ENCODE data around the gene H2BK1. TPM values are rescaled to one million over a fixed set of nuclear protein-coding genes. Genes with fewer than 3 reads are reported as not detected.

Gene H2BK1
- polyA plus RNA-seq, 1 donor (not counting 4 experiments of a cell fraction or from before 2014, with no cell fraction given) = not detected

DNA sequence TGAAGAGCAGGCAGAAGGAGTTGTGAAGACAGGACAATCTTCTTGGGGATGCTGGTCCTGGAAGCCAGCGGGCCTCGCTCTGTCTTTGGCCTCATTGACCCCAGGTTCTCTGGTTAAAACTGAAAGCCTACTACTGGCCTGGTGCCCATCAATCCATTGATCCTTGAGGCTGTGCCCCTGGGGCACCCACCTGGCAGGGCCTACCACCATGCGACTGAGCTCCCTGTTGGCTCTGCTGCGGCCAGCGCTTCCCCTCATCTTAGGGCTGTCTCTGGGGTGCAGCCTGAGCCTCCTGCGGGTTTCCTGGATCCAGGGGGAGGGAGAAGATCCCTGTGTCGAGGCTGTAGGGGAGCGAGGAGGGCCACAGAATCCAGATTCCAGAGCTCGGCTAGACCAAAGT lies 23.5 kb upstream of the H2BK1 start:
- H3K4me1 ChIP-seq (ENCODE audit: control insufficient read depth, extremely low read depth, insufficient read depth, low read length) = peaks cover 15% of the 10 kb centered on the region
- H2AFZ ChIP-seq (ENCODE audit: control insufficient read depth, low read length) = no peak overlapping the region
- H3K79me2 ChIP-seq (ENCODE audit: control insufficient read depth, insufficient read depth, low read length) = peaks cover 48% of the 10 kb centered on the region
- no peak for TF ChIP-seq CTCF (optimal IDR thresholded peaks at IDR 0.05 in 1 of 3, IDR thresholded peaks at IDR 0.05 in 1 of 3, conservative IDR thresholded peaks at IDR 0.05 in 1 of 3; ENCODE audit: extremely low read depth in 1 of 3, insufficient read depth in 2 of 3, low read length in 3 of 3)
- no peak for TF ChIP-seq EZH2 (IDR thresholded peaks at IDR 0.05; ENCODE audit: low read length)
- peak overlapping the region; percentile 81 to 98 (median 94) for H3K4me3 ChIP-seq (ENCODE audit: control insufficient read depth in 2 of 3, extremely low read depth in 1 of 3, insufficient read depth in 2 of 3, low read depth in 1 of 3, low read length in 3 of 3)
- DNase-seq (ENCODE audit: low read depth, low spot score) = no peak
- H3K4me2 ChIP-seq (ENCODE audit: control insufficient read depth, extremely low read depth, insufficient read depth, low read depth, low read length) = peak overlapping the region; percentile 94
- peaks cover 18 to 30% of the 10 kb centered on the region in 2 experiments for H3K36me3 ChIP-seq (ENCODE audit: control insufficient read depth in 2 of 2, extremely low read depth in 1 of 2, insufficient read depth in 2 of 2, low read length in 2 of 2)
- no peak overlapping the region for H3K27ac ChIP-seq (ENCODE audit: control insufficient read depth, insufficient read depth, low read length)
- FAIRE-seq = no peak
- dilution Hi-C loops (cut with MboI; ENCODE audit: extremely low pct_ligation_motif_present, low sequenced_read_pairs) = no loop called here
- H3K9me1 ChIP-seq (ENCODE audit: control insufficient read depth, extremely low read depth, insufficient read depth, low read length) = no peaks in the 10 kb centered on the region
- H3K9ac ChIP-seq (ENCODE audit: control insufficient read depth, extremely low read depth, insufficient read depth, low read length) = peak overlapping the region; percentile 85
- H3K9me3 ChIP-seq (ENCODE audit: control insufficient read depth, low read depth, low read length) = no peaks in the 10 kb centered on the region
- peaks cover 8% of the 10 kb centered on the region for H4K20me1 ChIP-seq (ENCODE audit: control insufficient read depth, extremely low read depth, insufficient read depth, low read length)
- H3K27me3 ChIP-seq (ENCODE audit: control insufficient read depth, extremely low read depth, insufficient read depth, low read length) = no peaks in the 10 kb centered on the region

DNA sequence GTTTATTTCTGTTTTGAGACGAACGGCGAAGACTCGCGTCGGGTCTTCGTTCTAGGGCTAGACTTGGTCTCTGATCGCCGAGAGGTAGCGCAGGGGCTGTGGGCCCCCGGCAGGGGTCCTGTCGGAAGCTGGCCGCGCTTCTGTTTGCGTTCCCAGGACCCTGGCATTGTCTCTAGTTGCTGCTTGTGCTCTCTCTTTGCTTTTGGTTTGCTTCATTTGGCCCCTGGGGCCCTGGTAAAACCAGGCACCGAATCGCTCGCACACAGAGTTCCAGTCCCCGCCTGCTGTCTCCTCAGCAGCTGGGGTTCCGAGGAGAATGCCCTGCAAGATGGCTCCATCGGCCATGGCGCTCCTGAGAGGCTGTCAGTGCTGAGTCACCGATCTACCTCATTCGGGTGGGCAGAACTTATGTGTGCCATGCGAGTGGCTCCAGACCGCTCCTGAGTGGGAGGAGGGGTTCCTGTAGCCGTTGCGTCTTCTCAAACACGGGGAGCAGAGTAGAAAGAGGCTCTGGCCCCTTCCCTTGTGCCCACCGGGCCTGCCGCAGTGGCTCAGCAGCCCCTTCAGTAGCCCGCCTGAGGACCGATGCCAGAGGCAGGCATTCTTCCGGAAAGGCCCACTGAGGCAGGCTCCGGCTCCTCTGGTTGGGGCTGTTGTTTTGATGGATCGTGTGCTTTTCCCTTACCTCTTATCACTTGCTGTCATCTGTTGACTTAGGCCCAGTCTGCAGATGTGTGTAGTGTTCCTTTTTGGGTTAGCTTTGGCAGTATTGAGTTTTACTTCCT lies 22.8 kb upstream of the H2BK1 start:
- Histone ChIP-seq H3K4me3 (ENCODE audit: control insufficient read depth in 2 of 3, extremely low read depth in 1 of 3, insufficient read depth in 2 of 3, low read depth in 1 of 3, low read length in 3 of 3) (peak overlapping the region; percentile 81 to 98 (median 94)), H3K79me2 (ENCODE audit: control insufficient read depth, insufficient read depth, low read length) (peaks cover 48% of the 10 kb centered on the region), H3K27me3 (ENCODE audit: control insufficient read depth, extremely low read depth, insufficient read depth, low read length) (no peaks in the 10 kb centered on the region), H3K36me3 (ENCODE audit: control insufficient read depth in 2 of 2, extremely low read depth in 1 of 2, insufficient read depth in 2 of 2, low read length in 2 of 2) (peaks cover 18 to 29% of the 10 kb centered on the region in 2 experiments), H4K20me1 (ENCODE audit: control insufficient read depth, extremely low read depth, insufficient read depth, low read length) (peaks cover 8% of the 10 kb centered on the region), H3K4me1 (ENCODE audit: control insufficient read depth, extremely low read depth, insufficient read depth, low read length) (peaks cover 19% of the 10 kb centered on the region), H2AFZ (ENCODE audit: control insufficient read depth, low read length) (peak overlapping the region; percentile 56), H3K27ac (ENCODE audit: control insufficient read depth, insufficient read depth, low read length) (peak overlapping the region; percentile 68), H3K9me1 (ENCODE audit: control insufficient read depth, extremely low read depth, insufficient read depth, low read length) (no peaks in the 10 kb centered on the region), H3K9me3 (ENCODE audit: control insufficient read depth, low read depth, low read length) (no peaks in the 10 kb centered on the region), H3K4me2 (ENCODE audit: control insufficient read depth, extremely low read depth, insufficient read depth, low read depth, low read length) (peak overlapping the region; percentile 94), H3K9ac (ENCODE audit: control insufficient read depth, extremely low read depth, insufficient read depth, low read length) (peak overlapping the region; percentile 85)
- dilution Hi-C loops (cut with MboI; ENCODE audit: extremely low pct_ligation_motif_present, low sequenced_read_pairs) = no loop called here
- FAIRE-seq (peak; percentile 26), DNase-seq (ENCODE audit: low read depth, low spot score) (no peak)
- TF ChIP-seq EZH2 (IDR thresholded peaks at IDR 0.05; ENCODE audit: low read length) = no peak
- TF ChIP-seq CTCF (optimal IDR thresholded peaks at IDR 0.05 in 1 of 3, IDR thresholded peaks at IDR 0.05 in 1 of 3, conservative IDR thresholded peaks at IDR 0.05 in 1 of 3; ENCODE audit: extremely low read depth in 1 of 3, insufficient read depth in 2 of 3, low read length in 3 of 3) = no peak
